ENCODE data around the gene GYPC.
"Not testable (repeated sequence)": the region's sequence is repeated elsewhere in the genome, so short reads cannot be mapped to it uniquely, and the experiment has no call there.

Gene GYPC, protein sequence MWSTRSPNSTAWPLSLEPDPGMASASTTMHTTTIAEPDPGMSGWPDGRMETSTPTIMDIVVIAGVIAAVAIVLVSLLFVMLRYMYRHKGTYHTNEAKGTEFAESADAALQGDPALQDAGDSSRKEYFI

DNA sequence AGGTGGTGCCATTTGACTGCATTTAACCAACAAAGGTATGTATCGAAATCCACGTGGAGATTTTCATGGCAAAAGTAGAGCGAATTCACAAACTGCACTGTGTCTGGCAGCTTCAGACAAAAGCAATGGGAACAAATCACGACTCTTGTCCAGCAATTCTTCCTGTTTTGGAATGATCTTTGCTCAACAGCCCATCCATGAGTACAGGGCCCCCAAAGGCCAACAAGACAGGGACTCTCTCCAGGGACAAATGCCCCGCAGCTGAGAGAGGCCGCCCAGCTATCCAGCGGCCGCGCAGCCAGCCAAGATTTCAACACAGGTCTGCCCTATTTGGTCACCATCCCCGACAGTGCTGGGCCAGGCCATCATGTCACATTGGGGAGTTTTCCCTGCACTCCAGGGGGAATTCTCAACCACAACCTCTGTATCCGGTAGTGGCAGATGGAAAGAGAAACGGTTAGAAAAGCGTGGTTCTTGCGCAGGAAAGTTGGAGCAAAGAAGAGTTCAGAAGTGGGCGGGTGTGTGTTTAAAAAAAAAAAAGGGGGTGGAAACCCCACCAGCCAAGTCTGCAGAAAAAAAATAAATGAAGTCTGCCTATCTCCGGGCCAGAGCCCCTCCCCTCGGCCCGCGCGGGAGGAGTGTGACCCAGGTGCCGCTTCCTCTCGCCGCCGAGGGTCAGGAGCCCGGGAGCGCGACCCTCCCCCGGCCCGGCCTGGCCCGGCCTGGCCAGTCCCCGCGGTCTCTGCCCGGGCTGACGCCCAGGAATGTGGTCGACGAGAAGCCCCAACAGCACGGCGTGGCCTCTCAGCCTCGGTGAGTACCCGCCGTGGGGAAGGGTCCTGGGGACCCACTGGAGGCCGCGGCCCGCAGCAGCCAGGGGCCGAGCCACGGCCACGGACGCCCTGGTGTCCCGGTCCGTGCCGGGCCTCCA is at the start of gene GYPC:
Gene GYPC, plus strand, starts transcription at position 659 of the 931 bp plus-strand sequence. Its CDS starts 106 bp downstream, at position 765.
- intact Hi-C loops (cut with micrococcal nuclease), result loop anchor here (5.0 kb wide), 1 partner anchor 122 kb away; no protein-coding TSS in a partner anchor
- H3K27me3 Mint-ChIP-seq, result peaks cover 5% of the 10 kb centered on the region
- H3K36me3 Mint-ChIP-seq (ENCODE audit: low read depth), result no peaks in the 10 kb centered on the region
- H3K9me3 Mint-ChIP-seq, result peaks cover 7% of the 10 kb centered on the region
- H3K4me1 Mint-ChIP-seq (ENCODE audit: low read depth), result peaks cover 63% of the 10 kb centered on the region
- H3K4me3 Mint-ChIP-seq, result peak within 1 kb of the TSS; percentile 85
- H3K27ac Mint-ChIP-seq, result peak within 1 kb of the TSS; percentile 73

DNA sequence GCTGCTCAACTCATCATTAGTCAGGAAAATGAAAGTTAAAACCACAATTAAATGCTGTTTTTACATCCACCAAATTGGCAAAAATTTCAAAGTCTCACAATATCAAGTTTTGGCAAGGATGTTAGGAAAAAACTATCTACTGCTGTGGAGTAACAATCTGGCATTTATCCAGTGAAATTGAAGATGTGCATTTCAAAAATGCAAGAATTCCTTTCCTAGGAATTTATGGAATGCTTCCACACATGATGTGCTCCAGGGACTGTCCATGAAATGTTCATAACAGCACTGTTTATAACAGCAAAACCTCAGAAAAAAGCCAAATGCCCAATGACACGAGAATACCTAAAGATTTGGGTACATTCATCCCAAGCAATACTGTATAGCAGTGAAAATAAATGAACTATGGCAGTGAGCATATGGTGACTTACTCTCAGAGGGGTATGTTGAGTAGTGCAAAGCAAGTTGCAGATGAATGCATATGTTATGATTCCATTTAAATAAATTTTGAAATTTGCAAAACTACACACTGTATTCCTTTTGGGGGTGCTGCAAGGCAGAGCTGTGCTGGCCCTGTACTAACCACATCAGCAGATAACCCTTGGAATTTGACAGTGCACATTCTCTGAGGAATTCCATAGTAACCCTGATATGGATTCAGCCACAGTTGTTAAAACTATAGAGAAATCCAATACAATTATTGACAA is 41.3 kb upstream of the GYPC start:
- intact Hi-C loops (cut with micrococcal nuclease), result no loop called here
- Mint-ChIP-seq H3K4me1 (ENCODE audit: low read depth) (peaks cover 15% of the 10 kb centered on the region), H3K4me3 (no peak overlapping the region), H3K27ac (no peak overlapping the region), H3K36me3 (ENCODE audit: low read depth) (no peaks in the 10 kb centered on the region), H3K9me3 (no peaks in the 10 kb centered on the region), H3K27me3 (no peaks in the 10 kb centered on the region)

DNA sequence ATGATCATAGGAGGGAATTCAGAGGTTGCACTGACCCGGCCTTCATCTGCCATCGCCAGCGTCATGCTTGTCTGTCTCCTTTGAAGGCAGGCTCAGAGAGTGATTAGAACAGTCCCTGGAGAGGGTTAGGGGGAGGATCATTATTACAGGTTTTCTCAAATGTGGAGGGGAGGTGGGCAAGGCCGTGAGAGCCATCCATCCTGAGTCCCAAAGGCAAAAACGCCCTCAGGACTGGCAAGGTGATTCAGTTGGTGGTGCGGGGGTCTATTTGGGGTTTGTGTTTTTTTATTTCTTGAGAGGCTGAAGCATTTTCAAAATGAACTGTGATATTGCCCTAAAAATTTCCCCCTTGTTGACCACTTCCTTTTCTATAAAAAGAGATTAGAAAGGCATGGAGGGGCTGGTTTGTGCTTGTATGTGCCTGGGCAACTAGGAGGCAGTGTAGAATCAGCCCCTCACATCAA is 39.3 kb upstream of the GYPC start:
- Mint-ChIP-seq H3K27me3 (no peaks in the 10 kb centered on the region), H3K9me3 (peaks cover 11% of the 10 kb centered on the region), H3K4me1 (ENCODE audit: low read depth) (peaks cover 15% of the 10 kb centered on the region), H3K4me3 (no peak overlapping the region), H3K36me3 (ENCODE audit: low read depth) (no peaks in the 10 kb centered on the region), H3K27ac (no peak overlapping the region)
- intact Hi-C loops (cut with micrococcal nuclease), result no loop called here

DNA sequence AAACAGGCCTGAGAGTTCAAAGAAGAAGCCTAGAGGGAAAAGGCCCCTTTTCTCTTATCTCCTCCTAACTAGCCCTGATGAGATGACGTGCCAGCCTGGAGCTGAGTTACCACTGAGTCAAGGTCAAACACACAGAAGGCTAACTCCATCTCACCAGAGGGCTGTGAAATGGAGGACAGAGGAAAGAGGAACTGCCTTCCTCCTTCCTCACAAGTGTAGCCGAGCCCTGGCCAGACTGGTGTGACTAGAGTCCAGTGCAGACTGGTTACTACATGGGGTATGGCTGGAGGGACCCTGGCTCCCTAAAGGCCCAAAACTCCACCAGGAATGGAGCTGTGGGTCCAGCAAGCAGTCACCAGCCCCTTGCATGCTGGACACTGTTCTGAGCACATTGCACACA is 35.7 kb upstream of the GYPC start:
- H3K27me3 Mint-ChIP-seq, result no peaks in the 10 kb centered on the region
- no peak overlapping the region for H3K4me3 Mint-ChIP-seq
- peaks cover 5% of the 10 kb centered on the region for H3K4me1 Mint-ChIP-seq (ENCODE audit: low read depth)
- intact Hi-C loops (cut with micrococcal nuclease), result no loop called here
- no peaks in the 10 kb centered on the region for H3K36me3 Mint-ChIP-seq (ENCODE audit: low read depth)
- H3K27ac Mint-ChIP-seq, result no peak overlapping the region
- H3K9me3 Mint-ChIP-seq, result peaks cover 15% of the 10 kb centered on the region

DNA sequence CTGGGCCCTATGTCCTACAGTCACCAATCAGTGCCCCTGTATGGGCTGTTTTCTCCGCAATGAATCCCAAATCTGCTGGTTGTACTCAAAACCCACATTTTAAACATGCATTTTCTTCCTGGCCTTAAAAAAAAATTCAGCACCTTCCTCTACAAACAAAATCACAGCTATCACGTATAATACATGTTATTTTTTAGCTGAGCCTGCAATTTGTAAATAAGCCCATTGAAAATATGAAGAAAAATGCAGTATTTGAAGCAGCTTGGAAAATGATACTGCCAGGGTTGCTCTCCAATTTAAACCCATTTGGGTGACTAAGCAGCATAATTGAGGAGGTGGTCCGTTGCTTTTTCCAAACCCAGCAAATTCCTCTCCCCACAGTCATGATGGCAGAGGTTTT is 33.0 kb upstream of the GYPC start:
- H3K27me3 Mint-ChIP-seq, result no peaks in the 10 kb centered on the region
- H3K27ac Mint-ChIP-seq, result no peak overlapping the region
- H3K4me3 Mint-ChIP-seq, result no peak overlapping the region
- intact Hi-C loops (cut with micrococcal nuclease), result no loop called here
- H3K36me3 Mint-ChIP-seq (ENCODE audit: low read depth), result no peaks in the 10 kb centered on the region
- peaks cover 3% of the 10 kb centered on the region for H3K4me1 Mint-ChIP-seq (ENCODE audit: low read depth)
- peaks cover 15% of the 10 kb centered on the region for H3K9me3 Mint-ChIP-seq

DNA sequence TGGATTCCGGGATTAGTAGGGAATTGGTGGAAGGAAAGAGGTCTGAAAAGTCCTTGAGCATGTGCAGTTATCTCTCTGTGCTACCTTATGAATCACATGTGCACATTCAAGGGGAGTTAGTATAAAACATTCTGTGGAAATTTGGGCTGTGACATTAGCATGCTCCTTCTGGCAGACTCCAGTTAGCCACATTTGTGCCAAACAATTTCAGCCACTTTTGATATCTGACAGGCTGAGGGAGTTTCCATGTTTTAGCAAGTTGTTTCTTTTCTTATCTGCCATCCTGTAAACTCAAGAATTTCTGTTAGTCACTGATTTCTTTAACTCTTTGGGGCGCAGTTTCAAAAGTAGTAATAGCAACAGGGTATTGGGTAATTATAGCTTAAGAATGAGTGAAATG is 28.3 kb upstream of the GYPC start:
- intact Hi-C loops (cut with micrococcal nuclease), result no loop called here

DNA sequence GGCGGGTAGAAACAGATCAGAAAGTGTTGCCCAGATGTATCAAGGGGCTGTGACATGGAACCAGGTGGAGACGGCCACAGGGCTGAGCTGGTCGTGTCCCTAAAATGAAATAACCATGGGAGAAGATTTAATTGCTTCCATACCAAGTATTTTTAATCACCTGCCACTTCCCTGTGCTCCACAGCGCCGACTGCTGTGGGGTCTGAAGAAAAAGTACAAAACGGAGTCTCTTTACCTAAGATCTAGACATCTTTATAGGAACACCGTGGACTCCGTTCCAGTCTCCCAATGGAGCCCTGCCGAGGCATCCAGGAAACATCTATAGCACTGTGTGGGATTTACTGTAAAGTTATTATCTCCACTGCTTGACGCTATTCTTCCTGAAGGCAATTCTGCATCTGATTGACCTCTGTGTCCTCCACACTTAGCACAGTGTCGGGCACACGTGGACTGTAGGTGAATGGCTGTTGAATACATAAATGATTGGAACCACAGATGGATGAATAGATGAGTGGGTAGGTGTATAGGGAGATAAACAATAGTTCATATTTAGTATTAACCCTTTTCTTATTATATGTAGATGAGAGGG is 21.6 kb upstream of the GYPC start:
- H3K4me3 Mint-ChIP-seq, result no peak overlapping the region
- no peaks in the 10 kb centered on the region for H3K9me3 Mint-ChIP-seq
- H3K36me3 Mint-ChIP-seq (ENCODE audit: low read depth), result no peaks in the 10 kb centered on the region
- peaks cover 12% of the 10 kb centered on the region for H3K4me1 Mint-ChIP-seq (ENCODE audit: low read depth)
- intact Hi-C loops (cut with micrococcal nuclease), result no loop called here
- H3K27me3 Mint-ChIP-seq, result peaks cover 3% of the 10 kb centered on the region
- H3K27ac Mint-ChIP-seq, result no peak overlapping the region

More for the DNA sequence above, 28.3 kb upstream of the GYPC start:
- Mint-ChIP-seq H3K27ac (no peak overlapping the region), H3K9me3 (no peaks in the 10 kb centered on the region), H3K4me1 (ENCODE audit: low read depth) (no peaks in the 10 kb centered on the region), H3K27me3 (no peaks in the 10 kb centered on the region), H3K4me3 (no peak overlapping the region), H3K36me3 (ENCODE audit: low read depth) (no peaks in the 10 kb centered on the region)

DNA sequence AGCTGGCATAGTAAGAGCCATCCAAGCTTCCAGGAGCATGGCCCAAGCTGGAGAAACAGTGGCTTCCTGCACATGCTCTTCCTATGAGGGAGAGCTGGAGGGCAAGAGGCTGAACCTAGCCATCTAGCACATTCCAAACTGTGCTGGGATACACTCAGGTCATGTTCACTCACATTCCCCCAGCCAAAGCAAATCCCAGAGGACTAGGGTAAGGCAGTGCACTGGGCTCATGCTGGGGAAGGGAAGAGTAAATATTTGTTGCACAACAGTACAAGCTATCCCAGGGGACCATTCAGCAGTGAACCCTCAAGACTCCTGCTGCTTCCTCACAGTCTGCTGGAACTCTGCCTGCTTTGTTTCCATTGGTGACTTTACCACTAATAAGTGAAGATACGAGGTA is 20.7 kb upstream of the GYPC start:
- intact Hi-C loops (cut with micrococcal nuclease), result no loop called here
- Mint-ChIP-seq H3K9me3 (no peaks in the 10 kb centered on the region), H3K4me1 (ENCODE audit: low read depth) (peaks cover 12% of the 10 kb centered on the region), H3K4me3 (no peak overlapping the region), H3K27ac (no peak overlapping the region), H3K36me3 (ENCODE audit: low read depth) (no peaks in the 10 kb centered on the region), H3K27me3 (peaks cover 3% of the 10 kb centered on the region)

DNA sequence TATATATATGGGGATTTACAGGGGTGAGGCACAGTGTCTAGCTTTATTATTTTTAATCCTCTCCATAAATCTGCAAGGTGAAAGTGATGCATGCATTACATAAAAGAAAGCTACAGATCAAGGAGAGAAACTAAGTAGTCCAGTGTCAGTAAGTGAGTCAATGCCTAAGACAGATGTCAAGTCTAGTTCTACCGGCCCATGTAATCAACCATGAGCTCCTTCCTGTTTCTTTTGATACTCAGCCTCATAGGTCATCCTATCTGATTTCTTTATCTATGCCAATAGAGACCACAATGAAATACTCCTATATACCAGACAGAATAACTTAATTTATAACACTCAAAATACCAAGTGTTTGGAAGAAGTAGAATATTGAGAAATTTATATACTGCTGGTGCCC is 20.2 kb upstream of the GYPC start:
- peaks cover 3% of the 10 kb centered on the region for H3K27me3 Mint-ChIP-seq
- H3K27ac Mint-ChIP-seq, result no peak overlapping the region
- peaks cover 12% of the 10 kb centered on the region for H3K4me1 Mint-ChIP-seq (ENCODE audit: low read depth)
- no peak overlapping the region for H3K4me3 Mint-ChIP-seq
- intact Hi-C loops (cut with micrococcal nuclease), result no loop called here
- no peaks in the 10 kb centered on the region for H3K9me3 Mint-ChIP-seq
- H3K36me3 Mint-ChIP-seq (ENCODE audit: low read depth), result no peaks in the 10 kb centered on the region

DNA sequence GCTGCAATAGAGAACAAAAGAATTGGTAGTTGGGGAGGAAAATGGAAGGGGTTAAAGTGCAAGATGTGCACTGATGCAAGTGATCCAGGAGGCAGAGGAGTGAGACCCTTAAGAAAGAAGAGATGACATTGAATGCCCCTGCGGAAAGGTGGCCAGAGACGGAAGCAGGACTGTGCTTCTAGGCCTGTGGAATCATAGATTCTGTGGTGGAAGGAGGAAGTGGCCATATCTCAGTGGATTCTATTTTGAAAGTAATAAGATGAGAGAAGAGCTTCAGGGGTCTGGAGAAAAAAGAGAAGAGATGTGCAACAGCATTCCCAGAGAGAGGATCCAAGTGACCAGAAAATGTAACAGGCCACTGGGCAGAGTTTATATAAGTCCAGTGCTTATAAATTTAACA is 18.6 kb upstream of the GYPC start:
- H3K4me1 Mint-ChIP-seq (ENCODE audit: low read depth), result peaks cover 12% of the 10 kb centered on the region
- H3K27ac Mint-ChIP-seq, result no peak overlapping the region
- no peaks in the 10 kb centered on the region for H3K9me3 Mint-ChIP-seq
- no peak overlapping the region for H3K4me3 Mint-ChIP-seq
- no peaks in the 10 kb centered on the region for H3K36me3 Mint-ChIP-seq (ENCODE audit: low read depth)
- H3K27me3 Mint-ChIP-seq, result peaks cover 3% of the 10 kb centered on the region
- intact Hi-C loops (cut with micrococcal nuclease), result no loop called here

DNA sequence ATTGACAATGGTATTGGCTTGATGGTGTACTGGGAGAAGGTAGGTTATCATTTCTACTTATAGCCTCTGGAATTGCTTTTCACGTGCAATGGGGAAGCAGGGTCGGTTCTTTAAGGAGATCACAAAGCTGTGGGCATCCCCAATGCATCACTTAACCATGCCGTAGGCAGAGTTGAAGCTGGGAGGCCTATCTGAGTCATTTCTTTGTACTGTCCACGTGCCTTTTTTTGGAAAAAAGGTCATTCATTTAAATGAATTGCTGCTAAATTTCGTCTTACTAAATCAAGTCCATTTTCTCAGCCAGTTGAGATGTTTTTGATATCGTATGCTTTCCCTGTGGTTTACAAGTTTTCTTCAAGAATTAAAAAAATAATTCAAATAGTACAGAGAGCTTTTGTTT is 17.2 kb upstream of the GYPC start:
- Mint-ChIP-seq H3K4me3 (no peak overlapping the region), H3K36me3 (ENCODE audit: low read depth) (no peaks in the 10 kb centered on the region), H3K27me3 (peaks cover 3% of the 10 kb centered on the region), H3K9me3 (peaks cover 2% of the 10 kb centered on the region), H3K4me1 (ENCODE audit: low read depth) (peaks cover 15% of the 10 kb centered on the region), H3K27ac (no peak overlapping the region)
- intact Hi-C loops (cut with micrococcal nuclease), result no loop called here

DNA sequence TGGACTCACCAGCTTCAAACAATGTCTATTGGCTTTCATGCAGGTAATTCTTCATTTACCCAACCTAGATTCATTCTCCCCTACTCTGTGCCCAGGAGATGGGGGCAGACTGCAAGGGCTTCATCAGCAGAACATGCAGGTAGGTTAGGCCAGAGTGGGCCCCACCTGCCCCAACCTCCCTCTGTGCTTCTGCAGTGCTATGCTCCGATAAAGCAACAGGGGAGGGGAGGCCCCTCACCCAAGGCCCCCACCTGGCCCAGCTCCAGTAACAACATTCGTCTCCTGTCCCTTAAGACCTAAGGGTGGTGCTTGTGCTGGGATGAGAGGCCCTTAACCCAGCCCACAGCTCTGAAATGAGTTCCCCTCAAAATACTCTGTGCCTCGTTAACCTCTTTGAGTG is 16.7 kb upstream of the GYPC start:
- no peak overlapping the region for H3K27ac Mint-ChIP-seq
- intact Hi-C loops (cut with micrococcal nuclease), result no loop called here
- no peaks in the 10 kb centered on the region for H3K36me3 Mint-ChIP-seq (ENCODE audit: low read depth)
- peaks cover 8% of the 10 kb centered on the region for H3K9me3 Mint-ChIP-seq
- no peak overlapping the region for H3K4me3 Mint-ChIP-seq
- H3K27me3 Mint-ChIP-seq, result peaks cover 3% of the 10 kb centered on the region
- peaks cover 20% of the 10 kb centered on the region for H3K4me1 Mint-ChIP-seq (ENCODE audit: low read depth)

DNA sequence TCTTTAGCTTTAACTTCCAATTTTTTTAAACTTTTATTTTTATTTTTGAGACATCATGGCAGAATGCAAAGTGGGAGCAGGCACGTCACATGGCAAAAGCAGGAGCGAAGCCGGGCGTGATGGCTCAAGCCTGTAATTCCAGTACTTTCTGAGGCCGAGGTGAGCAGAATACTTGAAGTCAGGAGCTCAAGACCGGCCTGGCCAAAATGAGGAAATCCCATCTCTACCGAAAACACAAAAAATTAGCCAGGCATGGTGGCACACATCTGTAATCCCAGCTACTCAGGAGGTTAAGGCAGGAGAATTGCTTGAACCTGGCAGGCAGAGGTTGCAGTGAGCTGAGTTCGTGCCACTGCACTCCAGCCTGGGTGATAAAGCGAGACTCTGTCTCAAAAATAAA is 14.7 kb upstream of the GYPC start:
- Mint-ChIP-seq H3K4me1 (ENCODE audit: low read depth) (peaks cover 35% of the 10 kb centered on the region), H3K9me3 (peaks cover 17% of the 10 kb centered on the region)
- H3K36me3 Mint-ChIP-seq (ENCODE audit: low read depth); H3K27me3 Mint-ChIP-seq; H3K4me3 Mint-ChIP-seq; H3K27ac Mint-ChIP-seq; intact Hi-C loops (cut with micrococcal nuclease): not testable (repeated sequence)

DNA sequence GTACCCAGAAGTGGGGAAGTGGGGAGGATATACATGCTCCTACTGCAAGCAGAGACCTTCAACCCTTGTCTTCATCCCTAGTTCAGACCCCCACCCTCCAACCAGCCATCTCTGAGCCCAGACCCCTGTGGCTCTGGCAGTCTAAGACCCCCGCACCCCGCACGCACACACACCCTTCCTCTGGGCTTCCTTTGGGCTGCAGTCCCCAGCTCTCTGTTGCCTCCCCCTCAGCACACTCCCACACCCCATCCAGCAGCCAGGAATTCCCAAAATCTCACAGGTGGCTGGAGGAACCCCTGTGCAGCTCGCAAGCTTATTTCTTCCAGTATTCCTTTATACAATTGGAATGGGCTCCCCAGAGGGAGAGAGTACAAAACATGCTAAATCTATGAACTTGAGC is 13.9 kb upstream of the GYPC start:
- Mint-ChIP-seq H3K4me3 (no peak overlapping the region), H3K9me3 (peaks cover 17% of the 10 kb centered on the region), H3K27me3 (peaks cover 3% of the 10 kb centered on the region), H3K36me3 (ENCODE audit: low read depth) (no peaks in the 10 kb centered on the region), H3K4me1 (ENCODE audit: low read depth) (peaks cover 32% of the 10 kb centered on the region), H3K27ac (no peak overlapping the region)
- intact Hi-C loops (cut with micrococcal nuclease), result no loop called here

Data from dendritic cell treated with granulocyte-macrophage colony-stimulating factor and Interleukin-4, amounts not matched to agents 40 ng/mL and 50 ng/mL, for 4 days (primary cell).